ENCODE results near the gene ECSCR.
"Not testable (repeated sequence)": the region's sequence is repeated elsewhere in the genome, so short reads cannot be mapped to it uniquely, and the experiment has no call there.

Gene ECSCR

GRCh38 chr5:139462586-139463276 lies at the start of gene ECSCR:
Gene ECSCR, minus strand, starts transcription at chr5:139462743. Its CDS starts 73 bp downstream, at chr5:139462670.
- no peak for DNase-seq (ENCODE audit: low read depth in 2 of 2)

GRCh38 chr5:139504722-139505121 lies 42.2 kb upstream of the ECSCR start:
- not testable (repeated sequence) for DNase-seq (ENCODE audit: low read depth in 2 of 2)

- not testable (repeated sequence) for DNase-seq (ENCODE audit: low read depth in 2 of 2)
Observed at GRCh38 chr5:139503879-139504278, 41.3 kb upstream of the ECSCR start.

- DNase-seq (ENCODE audit: low read depth in 2 of 2) = not testable (repeated sequence)
Observed at GRCh38 chr5:139503036-139503817, 40.7 kb upstream of the ECSCR start.

- DNase-seq (ENCODE audit: low read depth in 2 of 2) = no peak
Observed at GRCh38 chr5:139501381-139501780, 38.8 kb upstream of the ECSCR start.

- no peak for DNase-seq (ENCODE audit: low read depth in 2 of 2)
Observed at GRCh38 chr5:139495638-139496435, 33.3 kb upstream of the ECSCR start.

GRCh38 chr5:139494832-139495231 lies 32.3 kb upstream of the ECSCR start:
- no peak for DNase-seq (ENCODE audit: low read depth in 2 of 2)

GRCh38 chr5:139494256-139494655 lies 31.7 kb upstream of the ECSCR start:
- DNase-seq (ENCODE audit: low read depth in 2 of 2) = no peak

GRCh38 chr5:139492700-139493192 lies 30.2 kb upstream of the ECSCR start:
- no peak for DNase-seq (ENCODE audit: low read depth in 2 of 2)

GRCh38 chr5:139488260-139488659 lies 25.7 kb upstream of the ECSCR start:
- DNase-seq (ENCODE audit: low read depth in 2 of 2) = no peak

- no peak for DNase-seq (ENCODE audit: low read depth in 2 of 2)
Observed at GRCh38 chr5:139486201-139486600, 23.7 kb upstream of the ECSCR start.

- not testable (repeated sequence) for DNase-seq (ENCODE audit: low read depth in 2 of 2)
Observed at GRCh38 chr5:139482890-139483208, 20.3 kb upstream of the ECSCR start.

GRCh38 chr5:139482050-139482889 lies 19.7 kb upstream of the ECSCR start, which contains the start of gene STING1:
Gene STING1, minus strand, starts transcription at chr5:139482758. Its CDS starts 1,054 bp downstream, at chr5:139481704.
- DNase-seq (ENCODE audit: low read depth in 2 of 2) = peak in 1 of 2 donors; percentile 31

GRCh38 chr5:139481580-139482049 lies 19.1 kb upstream of the ECSCR start:
- no peak for DNase-seq (ENCODE audit: low read depth in 2 of 2)

GRCh38 chr5:139481122-139481533 lies 18.6 kb upstream of the ECSCR start:
- no peak for DNase-seq (ENCODE audit: low read depth in 2 of 2)

- not testable (repeated sequence) for DNase-seq (ENCODE audit: low read depth in 2 of 2)
Observed at GRCh38 chr5:139479729-139480128, 17.2 kb upstream of the ECSCR start.

GRCh38 chr5:139478657-139479423 lies 16.3 kb upstream of the ECSCR start:
- DNase-seq (ENCODE audit: low read depth in 2 of 2) = not testable (repeated sequence)

GRCh38 chr5:139475865-139476617 lies 13.5 kb upstream of the ECSCR start:
- no peak for DNase-seq (ENCODE audit: low read depth in 2 of 2)
